B cell (primary cell): Measurements from ENCODE around the gene CCIN. TPM values are rescaled to one million over a fixed set of nuclear protein-coding genes. Genes with fewer than 3 reads are reported as not detected.
A peak's percentile ranks its signal among the peaks of the same experiment; 100 is the strongest.

Experiments used
- ATAC-seq: fragments of 200-7000 bp; cut with Tn5 transposase; one replicate; pipeline ENCODE4 v1.10.0; 2021; ENCODE audit warnings: low read depth, mild to moderate bottlenecking, moderate number of reproducible peaks, moderate library complexity
- CTCF ChIA-PET: fragments of 350-600 bp; sonication (Branson Sonifier 250); formaldehyde crosslinking; loops from one replicate; lab custom pipeline; 2021; ENCODE audit warnings: antibody characterized with exemption, inconsistent platforms; lab: Charles Lee
- POLR2A ChIA-PET: fragments of 350-600 bp; sonication (Branson Sonifier 250); formaldehyde crosslinking; loops from one replicate; lab custom pipeline; 2021; ENCODE audit warnings: antibody characterized with exemption; lab: Charles Lee
- DNase-seq: peaks from one replicate; pipeline ENCODE4 v3.0.0; 2013
- H2AFZ ChIP-seq: 2 replicates; pipeline ENCODE4 v1.6.1; 2012; ENCODE audit warnings: mild to moderate bottlenecking, low read depth, low read length; ENCODE audit not compliant: insufficient read depth, poor library complexity, severe bottlenecking
- H3K27ac ChIP-seq, 2 donors: 1 replicate in 1 of 2; 2 replicates in 1 of 2; pipeline ENCODE4 v1.5.1; 2012 to 2013; ENCODE audit warnings: low read length in 2 of 2, mild to moderate bottlenecking in 2 of 2, moderate library complexity in 1 of 2
- H3K27me3 ChIP-seq, 4 experiments: fragments of 200-600 bp in 1 of 4; sonication (generic) in 1 of 4; replicated peaks in 1 of 4; 1 replicate in 2 of 4; 2 replicates in 2 of 4; pipeline versions ENCODE4 v1.6.1 to v1.7.0; 2013 to 2016; ENCODE audit warnings: low read length in 3 of 4, mild to moderate bottlenecking in 2 of 4, mixed read lengths in 1 of 4, moderate library complexity in 1 of 4; ENCODE audit not compliant: insufficient read depth in 4 of 4, control insufficient read depth in 3 of 4; ENCODE audit errors: control extremely low read depth in 1 of 4
- H3K36me3 ChIP-seq, 2 experiments: replicated peaks in 1 of 2; 1 replicate in 1 of 2; 2 replicates in 1 of 2; pipeline versions ENCODE4 v1.6.1 to v1.7.1; 2013; ENCODE audit warnings: low read length in 1 of 2; ENCODE audit not compliant: insufficient read depth in 2 of 2, control insufficient read depth in 1 of 2; ENCODE audit errors: control extremely low read depth in 1 of 2, extremely low read depth in 1 of 2
- H3K4me1 ChIP-seq, 2 donors: fragments of 200-600 bp in 1 of 2; sonication (generic) in 1 of 2; 1 replicate in 1 of 2; 2 replicates in 1 of 2; pipeline versions ENCODE4 v1.5.1 to v1.6.1; 2013 to 2017; ENCODE audit warnings: low read length in 2 of 2; ENCODE audit not compliant: control insufficient read depth in 2 of 2, insufficient read depth in 2 of 2
- H3K4me2 ChIP-seq: replicated peaks from 2 replicates; pipeline ENCODE3; 2012; ENCODE audit warnings: mild to moderate bottlenecking, low read depth, low read length; ENCODE audit not compliant: poor library complexity, severe bottlenecking
- H3K4me3 ChIP-seq, 5 experiments: fragments of 200-600 bp in 1 of 5; sonication (generic) in 1 of 5; 1 replicate in 3 of 5; 2 replicates in 2 of 5; pipeline versions ENCODE4 v1.5.1 to v1.7.0; 2011 to 2016; ENCODE audit warnings: low read length in 4 of 5, mild to moderate bottlenecking in 4 of 5, low read depth in 2 of 5, control low read depth in 1 of 5, moderate library complexity in 1 of 5; ENCODE audit not compliant: insufficient read depth in 1 of 5; ENCODE audit errors: control extremely low read depth in 1 of 5, extremely low read depth in 1 of 5
- H3K79me2 ChIP-seq: fragments of 200-600 bp; sonication (generic); one replicate; pipeline ENCODE4 v1.6.0; 2016; ENCODE audit warnings: low read length; ENCODE audit not compliant: control insufficient read depth, insufficient read depth
- H3K9ac ChIP-seq: fragments of 200-600 bp; sonication (generic); 2 replicates; pipeline ENCODE4 v1.6.1; 2017; ENCODE audit warnings: mild to moderate bottlenecking, low read length, moderate library complexity
- H3K9me3 ChIP-seq, 3 donors: one replicate each; pipeline versions ENCODE4 v1.6.1 to v1.7.1; 2013; ENCODE audit warnings: low read length in 2 of 3; ENCODE audit not compliant: control insufficient read depth in 2 of 3, insufficient read depth in 1 of 3; ENCODE audit errors: control extremely low read depth in 1 of 3
- H4K20me1 ChIP-seq: 2 replicates; pipeline ENCODE4 v1.6.0; 2012; ENCODE audit warnings: mild to moderate bottlenecking, low read length; ENCODE audit not compliant: insufficient read depth, control insufficient read depth, poor library complexity, severe bottlenecking
- H3K27ac Mint-ChIP-seq: one replicate; pipeline ENCODE4 v1.8.0; 2021; ENCODE audit warnings: mixed read lengths
- H3K27me3 Mint-ChIP-seq: one replicate; pipeline ENCODE4 v1.8.0; 2021; ENCODE audit warnings: mixed read lengths
- H3K4me1 Mint-ChIP-seq: one replicate; pipeline ENCODE4 v1.8.0; 2021; ENCODE audit warnings: mixed read lengths
- H3K4me3 Mint-ChIP-seq: one replicate; pipeline ENCODE4 v1.8.0; 2021; ENCODE audit warnings: mixed read lengths
- H3K9me3 Mint-ChIP-seq: one replicate; pipeline ENCODE4 v1.8.0; 2022; ENCODE audit warnings: mixed read lengths; ENCODE audit not compliant: insufficient read depth
- CTCF ChIP-seq: fragments of 200-600 bp; IDR thresholded peaks from one replicate; pipeline ENCODE4 v1.8.0; 2022; ENCODE audit warnings: antibody characterized with exemption, mild to moderate bottlenecking
- EZH2 ChIP-seq: IDR thresholded peaks from 2 replicates; pipeline ENCODE4 v1.6.1; 2012; ENCODE audit warnings: borderline replicate concordance, low read depth, mild to moderate bottlenecking, moderate library complexity, low read length; ENCODE audit not compliant: insufficient read depth, poor library complexity, severe bottlenecking
- WGBS: methylation state at CpG from one replicate; pipeline ENCODE4 v1.1.5; 2013; ENCODE audit warnings: missing lambda C conversion rate; ENCODE audit not compliant: insufficient coverage; 5-methylcytosine and 5-hydroxymethylcytosine counted together
- intact Hi-C: fragments of 100-400 bp; cut with micrococcal nuclease; formaldehyde crosslinking; loops from one replicate; pipeline ENCODE4 v1.10.0; 2022
- polyA plus RNA-seq: library from polyadenylated mRNA; depleted of rRNA; stranded (reverse); fragments of >200 nt; gene quantifications from 2 replicates; pipeline ENCODE4 v1.2.3, GENCODE V29; 2012
- total RNA-seq, 2 donors: library from RNA; stranded (reverse); fragments of 120-200 nt in 1 of 2; gene quantifications; 1 replicate in 1 of 2; 2 replicates in 1 of 2; pipeline versions ENCODE4 v1.2.3 to v1.2.4, GENCODE V29; 2013 to 2022

Gene CCIN
- total and polyA plus RNA-seq, 2 donors (not counting 1 experiment from before 2014, with no cell fraction given), result 0.15 TPM; not detected in 1

- peak overlapping the region; percentile 95 for H3K4me2 ChIP-seq
- Mint-ChIP-seq H3K27ac (peak overlapping the region; percentile 99), H3K4me3 (peak overlapping the region; percentile 26), H3K9me3 (no peaks in the 10 kb centered on the region), H3K27me3 (no peaks in the 10 kb centered on the region), H3K4me1 (peaks cover 90% of the 10 kb centered on the region)
- TF ChIP-seq EZH2 (no peak), CTCF (no peak)
- H4K20me1 ChIP-seq, result peaks cover 23% of the 10 kb centered on the region
- ChIA-PET CTCF (interaction anchor here (0.9 to 1.2 kb wide), 3 partner anchors 9 to 38 kb away, joined by 3 read pairs; no protein-coding TSS in a partner anchor), POLR2A (interaction anchor here (0.7 kb wide), 1 partner anchor 12 kb away, joined by 3 read pairs; no protein-coding TSS in a partner anchor)
- no peak overlapping the region for H3K9ac ChIP-seq
- H3K36me3 ChIP-seq, result peaks cover 0 to 20% of the 10 kb centered on the region in 2 experiments
- no peaks in the 10 kb centered on the region for H3K27me3 ChIP-seq
- H2AFZ ChIP-seq, result no peak overlapping the region
- ATAC-seq, result no peak
- intact Hi-C loops, result no loop called here
- DNase-seq, result no peak
- H3K4me3 ChIP-seq, result no peak overlapping the region
- 100% methylated on average over 2 of the region's 4 CpGs for WGBS
- H3K79me2 ChIP-seq, result peaks cover 79% of the 10 kb centered on the region
- peaks cover 70 to 80% of the 10 kb centered on the region in 2 donors for H3K4me1 ChIP-seq
- peak overlapping the region; percentile 38 to 92 for H3K27ac ChIP-seq
- peaks cover 0 to 5% (median 5%) of the 10 kb centered on the region in 3 donors for H3K9me3 ChIP-seq
These were observed 27.9 kb upstream of the CCIN start for GRCh38 chr9:36141288-36141687.

GRCh38 chr9:36141761-36142160 lies 27.4 kb upstream of the CCIN start:
- Histone ChIP-seq H3K27ac (peak overlapping the region; percentile 38 to 92), H3K27me3 (no peaks in the 10 kb centered on the region), H3K4me3 (peak overlapping the region in 1 of 5 experiments; percentile 82), H3K4me1 (peaks cover 71 to 82% of the 10 kb centered on the region in 2 donors), H4K20me1 (peaks cover 23% of the 10 kb centered on the region), H3K79me2 (peaks cover 81% of the 10 kb centered on the region), H3K9me3 (peaks cover 0 to 8% (median 5%) of the 10 kb centered on the region in 3 donors), H3K9ac (peak overlapping the region; percentile 75), H3K36me3 (peaks cover 0 to 20% of the 10 kb centered on the region in 2 experiments), H2AFZ (no peak overlapping the region), H3K4me2 (peak overlapping the region; percentile 95)
- peak overlapping the region; percentile 93 for H3K4me3 Mint-ChIP-seq
- intact Hi-C loops, result no loop called here
- no peak for DNase-seq
- ATAC-seq, result no peak
- peaks cover 92% of the 10 kb centered on the region for H3K4me1 Mint-ChIP-seq
- POLR2A ChIA-PET, result interaction anchor here (0.7 to 0.9 kb wide), 2 partner anchors 11 to 50 kb away, joined by 3 to 4 read pairs; no protein-coding TSS in a partner anchor
- no peaks in the 10 kb centered on the region for H3K27me3 Mint-ChIP-seq
- CTCF ChIA-PET, result interaction anchor here (0.9 to 1.2 kb wide), 2 partner anchors 8 to 9 kb away, joined by 3 read pairs; no protein-coding TSS in a partner anchor
- no peaks in the 10 kb centered on the region for H3K9me3 Mint-ChIP-seq
- TF ChIP-seq EZH2, result no peak
- no peak for TF ChIP-seq CTCF
- 92% methylated on average over 5 of the region's 7 CpGs for WGBS
- peak overlapping the region; percentile 99 for H3K27ac Mint-ChIP-seq
